Neuron (in vitro differentiated cells): ENCODE results near the gene GAGE2A.

Source experiments
- H2AFZ ChIP-seq: one replicate; pipeline ENCODE4 v1.6.1; 2013; ENCODE audit warnings: low read depth, mild to moderate bottlenecking, inconsistent platforms, low read length, moderate library complexity
- H3K27me3 ChIP-seq: one replicate; pipeline ENCODE4 v1.6.1; 2013; ENCODE audit warnings: low read length; ENCODE audit not compliant: insufficient read depth
- H3K36me3 ChIP-seq: one replicate; pipeline ENCODE4 v1.6.1; 2013; ENCODE audit warnings: low read length; ENCODE audit not compliant: insufficient read depth
- H3K4me1 ChIP-seq: one replicate; pipeline ENCODE4 v1.6.1; 2013; ENCODE audit warnings: low read length; ENCODE audit not compliant: insufficient read depth
- H3K4me3 ChIP-seq: 2 replicates; pipeline ENCODE4 v1.5.1; 2013; ENCODE audit warnings: mild to moderate bottlenecking, low read length, moderate library complexity
- H3K9me3 ChIP-seq: one replicate; pipeline ENCODE4 v1.6.1; 2013; ENCODE audit warnings: low read length

Gene GAGE2A

DNA sequence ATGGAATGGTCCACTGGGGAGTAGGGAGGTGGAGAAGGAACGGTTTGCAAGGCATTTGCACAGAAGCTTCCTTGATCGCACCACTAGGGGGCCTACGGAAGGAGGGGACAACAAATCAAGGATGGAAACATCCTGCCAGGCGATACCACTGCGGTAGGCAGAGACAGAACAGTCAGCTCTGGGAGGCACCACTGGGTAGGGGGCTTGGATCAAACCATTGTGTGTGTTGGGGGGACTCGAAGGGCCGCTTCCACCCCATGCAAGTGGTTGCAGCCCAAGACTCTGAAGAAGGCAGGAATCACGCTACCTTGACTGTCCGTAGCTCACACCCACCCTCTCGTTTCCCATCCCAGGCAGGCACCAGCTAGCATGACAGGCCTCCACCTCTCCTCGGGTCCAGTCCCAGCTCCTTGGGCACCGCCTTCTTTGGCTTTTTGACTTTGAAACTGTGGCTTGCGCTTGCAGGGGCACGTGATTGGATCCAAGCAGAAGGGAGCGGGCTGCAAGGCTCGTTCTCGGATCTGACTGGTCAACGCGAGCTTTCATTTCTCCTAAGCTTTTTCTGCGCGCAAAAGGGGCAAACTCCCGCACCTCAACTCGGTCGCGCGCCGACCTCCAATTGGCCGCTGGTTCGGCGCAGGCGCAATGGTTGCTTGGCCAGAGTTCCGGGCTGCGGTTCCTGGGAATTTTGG lies 37.9 kb downstream of the GAGE2A start:
- Histone ChIP-seq H3K36me3 (no peaks in the 10 kb centered on the region), H3K9me3 (no peaks in the 10 kb centered on the region), H3K4me1 (no peaks in the 10 kb centered on the region), H2AFZ (no peak overlapping the region), H3K27me3 (no peaks in the 10 kb centered on the region), H3K4me3 (no peak overlapping the region)

DNA sequence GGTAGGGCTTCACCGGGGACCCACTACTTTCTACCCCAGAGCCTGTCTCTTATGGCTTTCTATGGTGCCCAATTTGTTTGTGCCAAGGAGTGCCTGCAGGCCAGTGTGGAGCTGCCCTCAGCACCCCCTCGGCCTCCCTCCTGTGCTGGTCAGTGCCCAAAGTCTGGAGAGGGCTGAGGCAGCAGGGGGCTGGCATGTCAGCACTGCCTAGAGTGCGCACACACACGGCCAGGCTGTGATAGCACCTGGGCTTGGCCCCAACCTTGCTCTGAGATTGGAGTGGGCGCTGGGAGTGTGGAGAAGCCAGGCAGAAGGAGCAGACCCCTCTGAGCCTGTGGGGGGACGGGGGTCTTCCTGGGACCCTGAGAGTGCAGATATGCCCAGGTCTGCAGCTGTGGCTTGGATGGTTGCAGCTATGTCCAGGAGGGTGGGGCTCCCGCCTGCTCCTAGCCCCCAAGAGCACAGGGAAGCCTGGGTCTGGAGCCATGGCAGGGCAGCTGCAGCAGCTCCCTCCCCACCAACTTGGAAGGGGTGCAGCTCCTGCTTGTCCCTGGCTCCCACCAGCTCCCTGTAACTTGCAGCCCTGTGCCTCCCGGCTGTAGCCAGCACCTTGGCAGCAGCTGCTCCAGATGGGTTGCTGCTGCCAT lies 55.8 kb downstream of the GAGE2A start:
- H3K4me1 ChIP-seq: no peaks in the 10 kb centered on the region
- H3K9me3 ChIP-seq: no peaks in the 10 kb centered on the region
- H3K4me3 ChIP-seq: no peak overlapping the region
- no peak overlapping the region for H2AFZ ChIP-seq
- H3K27me3 ChIP-seq: no peaks in the 10 kb centered on the region
- H3K36me3 ChIP-seq: no peaks in the 10 kb centered on the region
